Activated T-cell treated with anti-CD3 and anti-CD28 coated beads for 1 hour (primary cell): Measurements from ENCODE around the gene NDUFB2.
"Not testable (repeated sequence)": the region's sequence is repeated elsewhere in the genome, so short reads cannot be mapped to it uniquely, and the experiment has no call there.

Experiments
- DNase-seq: peaks from one replicate; pipeline ENCODE4 v3.0.0-alpha.2; 2020; ENCODE audit warnings: low read depth

Gene NDUFB2

DNA sequence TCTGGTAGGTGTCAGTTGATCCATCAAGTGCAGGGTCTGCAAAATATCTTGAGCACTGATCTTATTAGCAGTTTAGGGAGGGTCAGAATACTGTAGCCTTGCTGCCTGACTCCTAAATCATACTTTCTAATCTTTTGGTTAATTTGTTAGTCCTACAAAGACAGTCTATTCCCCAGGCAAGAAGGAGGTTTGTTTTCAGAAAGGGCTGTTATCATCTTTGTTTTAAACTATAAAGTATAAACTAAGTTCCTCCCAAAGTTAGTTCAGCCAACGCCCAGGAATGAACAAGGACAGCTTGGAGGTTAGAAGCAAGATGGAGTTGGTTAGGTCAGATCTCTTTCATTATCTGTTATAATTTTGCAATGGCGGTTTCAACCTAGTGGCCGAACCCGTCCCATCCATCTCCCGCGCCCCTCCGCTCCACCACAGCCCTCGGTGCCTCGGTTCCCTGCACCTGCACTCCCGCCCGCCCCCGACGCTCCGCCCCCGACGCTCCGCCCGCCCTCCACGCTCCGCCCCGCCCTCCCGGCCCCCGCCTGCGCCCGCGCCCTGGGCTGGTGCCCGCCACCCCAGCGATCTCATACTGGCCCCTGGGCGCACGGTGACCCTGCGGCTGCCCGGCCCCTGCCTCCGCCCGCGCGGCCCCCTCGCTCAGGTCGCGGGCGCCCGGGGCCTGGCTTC lies 24.0 kb upstream of the NDUFB2 start, which contains the start of gene ADCK2:
Gene ADCK2, plus strand, starts transcription at position 564 of the 681 bp plus-strand sequence. CDS start 386 bp downstream, outside the sequence.
- peak; percentile 52 for DNase-seq

- DNase-seq, result peak; percentile 45
Observed at GRCh38 chr7:140673063-140673773, 23.3 kb upstream of the NDUFB2 start.

DNA sequence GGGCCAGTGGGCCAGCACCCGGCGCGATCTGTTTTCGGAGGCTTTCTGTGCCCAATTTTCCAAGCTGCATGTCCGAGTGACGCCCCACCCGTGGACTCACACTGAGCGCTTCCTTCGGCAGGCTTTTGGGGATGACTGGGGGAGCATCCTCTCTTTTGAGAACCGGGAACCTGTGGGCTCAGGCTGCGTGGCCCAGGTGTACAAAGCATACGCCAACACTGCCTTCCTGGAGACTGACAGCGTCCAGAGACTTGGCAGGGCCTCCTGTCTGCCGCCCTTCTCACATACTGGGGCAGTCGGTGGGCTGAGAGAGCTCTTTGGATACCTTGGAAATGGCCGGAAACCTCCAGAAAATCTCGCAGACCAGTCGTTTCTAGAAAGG lies 22.7 kb upstream of the NDUFB2 start:
- no peak for DNase-seq

DNA sequence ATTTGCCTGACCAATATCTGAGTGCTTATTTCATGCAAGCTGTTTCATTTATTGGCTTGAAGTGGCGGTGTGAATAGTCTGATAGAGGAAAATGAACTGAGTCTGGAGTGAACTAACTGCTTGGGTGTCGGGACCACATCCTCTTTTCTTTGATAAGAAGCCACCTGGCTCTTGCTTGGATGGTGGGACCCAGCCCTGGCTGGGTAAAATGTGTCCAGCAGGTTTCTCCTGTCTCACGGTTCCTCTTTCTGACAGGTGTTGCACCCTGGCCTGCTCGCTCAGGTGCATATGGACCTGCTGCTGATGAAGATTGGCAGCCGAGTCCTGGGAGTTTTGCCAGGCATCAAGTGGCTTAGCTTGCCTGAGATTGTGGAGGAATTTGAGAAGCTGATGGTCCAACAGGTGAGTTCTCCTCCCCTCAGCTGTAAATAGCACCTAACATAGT lies 22.1 kb upstream of the NDUFB2 start:
- DNase-seq, result no peak

DNA sequence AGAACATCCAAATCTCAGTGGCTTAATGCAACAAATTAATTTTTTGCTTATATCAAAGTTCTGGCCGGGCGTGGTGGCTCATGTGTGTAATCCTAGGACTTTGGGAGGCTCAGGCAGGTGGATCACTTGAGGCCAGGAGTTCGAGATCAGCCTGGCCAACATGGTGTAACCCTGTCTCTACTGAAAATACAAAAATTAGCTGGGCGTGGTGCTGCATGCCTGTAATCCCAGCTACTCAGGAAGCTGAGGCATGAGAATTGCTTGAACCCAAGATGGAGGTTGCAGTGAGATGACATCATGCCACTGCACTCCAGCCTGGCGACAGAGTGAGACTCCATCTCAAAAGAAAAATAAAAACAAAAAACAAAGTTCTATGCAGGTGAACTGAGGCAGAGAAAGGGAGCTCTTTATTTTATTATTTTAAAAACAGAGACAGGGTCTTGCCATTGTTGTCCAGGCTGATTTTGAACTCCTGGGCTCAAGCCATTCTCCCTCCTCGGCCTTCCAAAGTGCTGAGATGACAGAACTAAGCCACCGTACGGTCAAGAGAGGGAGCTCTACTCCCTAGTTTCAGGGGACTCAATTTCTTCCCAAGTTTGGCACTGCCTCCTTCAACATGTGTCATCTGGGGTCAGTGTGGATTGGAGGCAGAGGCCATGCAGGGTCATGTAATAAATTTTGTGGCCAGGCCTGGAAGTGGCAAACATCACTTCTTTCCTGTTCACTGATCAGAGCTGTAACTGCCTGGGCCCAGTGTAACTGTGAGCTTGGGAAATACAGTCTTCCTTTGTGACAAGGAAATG lies 21.4 kb upstream of the NDUFB2 start:
- no peak for DNase-seq

DNA sequence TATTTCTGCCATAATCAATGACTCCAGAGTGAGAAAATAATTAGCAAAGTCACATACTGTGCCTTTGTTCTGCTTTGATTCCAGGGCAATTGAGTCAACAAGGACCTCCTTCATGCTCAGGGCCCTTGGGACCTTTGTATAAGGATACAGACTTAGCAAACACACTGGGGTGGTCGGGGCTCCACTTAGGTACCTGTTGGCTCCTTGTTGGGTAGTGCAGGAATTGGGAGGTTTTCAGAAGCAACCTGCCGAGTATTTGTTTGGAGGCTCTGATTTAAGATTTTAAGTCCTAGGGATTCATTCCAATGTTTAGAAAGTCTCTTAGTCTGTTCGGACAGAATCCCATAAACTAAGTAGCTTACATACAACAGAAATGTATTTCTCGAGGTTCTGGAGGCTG lies 20.8 kb upstream of the NDUFB2 start:
- no peak for DNase-seq

- DNase-seq, result no peak
Observed at GRCh38 chr7:140676306-140676705, 20.2 kb upstream of the NDUFB2 start.

DNA sequence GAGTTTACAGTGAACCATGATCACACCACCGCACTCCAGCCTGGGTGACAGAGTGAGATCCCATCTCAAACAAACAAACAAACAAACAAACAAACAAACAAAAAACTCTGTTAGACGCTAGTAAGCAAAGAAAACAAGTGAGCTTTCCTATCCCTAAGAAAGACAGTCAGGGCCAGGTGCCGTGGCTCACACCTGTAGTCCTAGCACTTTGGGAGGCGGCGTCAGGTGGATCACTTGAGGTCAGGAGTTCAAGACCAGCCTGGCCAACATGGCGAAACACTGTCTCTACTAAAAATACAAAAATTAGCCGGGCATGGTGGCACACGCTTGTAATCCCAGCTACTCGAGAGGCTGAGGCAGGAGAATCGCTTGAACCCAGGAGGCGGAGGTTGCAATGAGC lies 19.6 kb upstream of the NDUFB2 start:
- DNase-seq, result not testable (repeated sequence)

DNA sequence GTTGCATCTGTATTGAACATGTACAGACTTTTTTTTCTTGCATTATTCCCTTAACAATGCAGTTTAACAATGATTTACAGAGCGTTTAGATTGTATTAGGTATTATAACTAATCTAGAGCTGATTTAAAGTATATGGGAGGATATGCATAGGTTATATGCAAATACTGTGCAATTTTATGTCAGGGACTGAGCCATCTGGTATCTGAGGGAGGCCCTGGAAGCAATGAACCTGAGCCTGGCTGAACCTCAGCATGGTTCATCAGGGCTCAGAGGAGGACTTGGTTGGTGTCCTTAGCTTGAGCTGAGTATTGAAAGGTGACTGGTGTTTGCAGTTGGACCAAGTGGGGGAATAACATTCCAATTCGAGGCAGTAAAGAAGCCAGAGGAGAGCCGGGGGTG lies 19.0 kb upstream of the NDUFB2 start:
- no peak for DNase-seq

GRCh38 chr7:140678081-140678815 lies 18.3 kb upstream of the NDUFB2 start:
- DNase-seq, result no peak

GRCh38 chr7:140678816-140679130 lies 17.7 kb upstream of the NDUFB2 start:
- no peak for DNase-seq

DNA sequence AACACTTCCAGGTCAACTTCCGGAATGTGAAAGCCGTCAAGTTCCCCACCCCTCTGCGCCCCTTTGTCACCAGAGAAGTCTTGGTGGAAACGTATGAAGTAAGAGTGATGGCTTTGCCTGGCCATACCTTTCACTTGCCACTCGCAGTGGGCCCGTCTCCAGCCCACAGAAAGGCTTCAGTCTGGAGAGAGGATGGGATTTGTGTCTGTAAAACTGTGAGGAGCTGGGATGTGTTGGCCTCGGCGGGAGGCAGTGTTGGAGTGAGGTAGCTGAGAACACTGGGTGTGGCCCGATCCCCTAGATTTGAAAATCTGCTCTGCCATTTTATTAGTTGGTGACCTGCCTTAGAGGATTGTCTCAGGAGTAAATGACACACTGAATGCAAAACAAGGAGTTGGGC lies 17.3 kb upstream of the NDUFB2 start:
- DNase-seq, result no peak

GRCh38 chr7:140680886-140681285 lies 15.6 kb upstream of the NDUFB2 start:
- DNase-seq, result no peak

- no peak for DNase-seq
Observed at GRCh38 chr7:140681766-140682165, 14.7 kb upstream of the NDUFB2 start.

DNA sequence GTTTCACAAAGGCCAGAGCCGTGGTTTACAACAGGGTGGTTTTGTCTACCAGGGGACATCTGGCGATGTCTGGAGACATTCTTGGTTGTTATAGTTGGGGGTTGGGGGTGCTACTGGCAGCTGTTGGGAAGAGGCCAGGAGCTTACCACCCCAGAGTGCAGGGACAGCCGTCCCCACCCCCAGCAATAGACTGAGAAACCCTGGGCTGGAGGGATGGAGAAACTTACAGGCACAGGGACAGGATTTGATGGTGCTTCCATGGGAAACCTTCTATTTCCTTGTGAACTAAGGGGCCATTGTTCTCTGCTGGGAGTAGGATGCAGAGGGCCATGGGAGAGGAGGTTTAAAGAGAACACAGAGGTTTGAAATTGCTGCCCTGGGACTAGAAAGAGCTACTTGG lies 12.9 kb upstream of the NDUFB2 start:
- DNase-seq, result no peak

GRCh38 chr7:140684066-140684950 lies 12.2 kb upstream of the NDUFB2 start:
- DNase-seq, result no peak

DNA sequence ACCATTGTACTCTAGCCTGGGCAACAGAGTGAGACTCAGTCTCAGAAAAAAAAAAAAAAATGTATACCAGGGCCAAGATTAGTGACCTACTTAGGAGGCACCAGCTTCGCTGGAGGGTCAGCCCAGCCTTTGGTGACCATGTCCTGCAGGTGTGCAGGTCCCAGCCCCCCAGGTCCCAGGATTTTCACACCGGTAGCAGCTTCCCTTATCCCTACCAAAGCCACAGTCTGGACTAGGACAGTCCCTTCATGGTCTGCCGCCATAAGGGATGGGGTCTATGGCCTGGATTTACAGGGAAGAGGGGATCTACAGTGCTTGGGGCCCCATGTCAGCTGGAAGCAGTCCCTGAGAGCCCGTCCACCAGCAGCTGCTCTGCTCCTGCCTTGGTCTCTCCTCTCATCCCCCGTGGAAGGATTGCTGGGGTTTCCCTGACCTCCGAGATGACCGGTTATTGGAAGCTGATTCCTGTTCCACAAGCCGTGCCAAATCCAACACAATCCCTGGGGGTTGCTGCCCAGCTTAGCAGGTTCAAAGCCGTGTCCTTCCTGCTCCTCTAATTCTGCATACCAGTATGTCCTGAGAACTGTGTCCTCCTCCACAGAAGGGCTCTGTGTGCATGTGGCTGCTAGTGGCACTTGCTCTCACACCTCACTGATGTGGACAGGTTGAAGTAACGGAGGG lies 11.0 kb upstream of the NDUFB2 start:
- DNase-seq, result no peak

GRCh38 chr7:140686921-140687320 lies 9.6 kb upstream of the NDUFB2 start:
- no peak for DNase-seq

DNA sequence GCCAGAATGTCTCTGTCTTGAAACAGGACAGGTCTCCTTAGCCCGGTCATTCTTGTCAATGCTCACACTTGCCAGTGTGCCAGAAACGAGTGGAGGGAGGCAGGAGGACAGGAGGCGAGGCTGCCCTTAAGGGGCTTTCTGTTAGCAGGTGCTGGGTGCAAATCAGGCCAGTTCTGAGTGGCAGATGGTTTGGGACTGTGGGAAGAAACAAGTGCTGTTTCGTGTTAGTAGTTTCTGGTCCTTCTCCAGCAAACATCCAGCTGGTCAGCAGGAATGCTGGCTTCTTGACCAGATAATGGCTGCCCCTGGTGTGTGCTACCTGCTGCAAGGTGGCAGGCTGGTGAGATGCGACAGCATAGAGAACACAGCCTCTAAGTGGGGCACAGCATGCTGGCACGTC lies 8.2 kb upstream of the NDUFB2 start:
- DNase-seq, result no peak
